T-helper 1 cell treated with Interleukin-12 subunit alpha and Interleukin-12 subunit beta and Interleukin-4 antibody, amounts not matched to agents 30 ng/mL and 1 ng/mL, for 36 hours (primary cell): ENCODE data around the gene DLG2. TPM values are rescaled to one million over a fixed set of nuclear protein-coding genes. Genes with fewer than 3 reads are reported as not detected.

Source experiments
- intact Hi-C: fragments of 100-400 bp; cut with micrococcal nuclease; formaldehyde crosslinking; loops from one replicate; pipeline ENCODE4 v1.15.1; 2024
- total RNA-seq: library from RNA; stranded (reverse); gene quantifications from 2 replicates; pipeline ENCODE4 v1.2.3, GENCODE V29; 2022

The DLG2 gene
- total RNA-seq, 1 donor from 2014 or later = 0.88 TPM

- intact Hi-C loops = no loop called here
Observed at GRCh38 chr11:83568516-83568915, 2058.6 kb downstream of the DLG2 start.

- intact Hi-C loops = no loop called here
Observed at GRCh38 chr11:83566950-83567349, 2060.2 kb downstream of the DLG2 start.

- intact Hi-C loops = no loop called here
Observed at GRCh38 chr11:83564870-83565269, 2062.3 kb downstream of the DLG2 start.

- intact Hi-C loops = no loop called here
Observed at GRCh38 chr11:83558281-83558680, 2068.9 kb downstream of the DLG2 start.

- intact Hi-C loops = no loop called here
Observed at GRCh38 chr11:83557653-83558052, 2069.5 kb downstream of the DLG2 start.

GRCh38 chr11:83554876-83555275 lies 2072.3 kb downstream of the DLG2 start:
- intact Hi-C loops = no loop called here

GRCh38 chr11:83549984-83550667 lies 2077.0 kb downstream of the DLG2 start:
- intact Hi-C loops = no loop called here

GRCh38 chr11:83546368-83546767 lies 2080.8 kb downstream of the DLG2 start:
- intact Hi-C loops = no loop called here

GRCh38 chr11:83545494-83546260 lies 2081.5 kb downstream of the DLG2 start:
- intact Hi-C loops = no loop called here

GRCh38 chr11:83544846-83545245 lies 2082.3 kb downstream of the DLG2 start:
- intact Hi-C loops = no loop called here

- intact Hi-C loops = no loop called here
Observed at GRCh38 chr11:83543706-83544439, 2083.3 kb downstream of the DLG2 start.

GRCh38 chr11:83542861-83543260 lies 2084.3 kb downstream of the DLG2 start:
- intact Hi-C loops = no loop called here

GRCh38 chr11:83540728-83541127 lies 2086.4 kb downstream of the DLG2 start:
- intact Hi-C loops = no loop called here

GRCh38 chr11:83540112-83540675 lies 2086.9 kb downstream of the DLG2 start:
- intact Hi-C loops = no loop called here

- intact Hi-C loops = no loop called here
Observed at GRCh38 chr11:83538286-83538685, 2088.9 kb downstream of the DLG2 start.

- intact Hi-C loops = no loop called here
Observed at GRCh38 chr11:83537131-83537610, 2090.0 kb downstream of the DLG2 start.

GRCh38 chr11:83533166-83533565 lies 2094.0 kb downstream of the DLG2 start:
- intact Hi-C loops = no loop called here

GRCh38 chr11:83528877-83529276 lies 2098.3 kb downstream of the DLG2 start:
- intact Hi-C loops = no loop called here

- intact Hi-C loops = no loop called here
Observed at GRCh38 chr11:83528225-83528624, 2098.9 kb downstream of the DLG2 start.

- intact Hi-C loops = no loop called here
Observed at GRCh38 chr11:83523676-83524075, 2103.5 kb downstream of the DLG2 start.

GRCh38 chr11:83522911-83523310 lies 2104.2 kb downstream of the DLG2 start:
- intact Hi-C loops = no loop called here
